Activated gamma-delta T cell (primary cell): ENCODE data around the gene KSR1.
"Not testable (repeated sequence)": the region's sequence is repeated elsewhere in the genome, so short reads cannot be mapped to it uniquely, and the experiment has no call there.

Experiments
- DNase-seq: peaks from one replicate; lab custom pipeline; 2025; lab: John Stamatoyannopoulos, UW

KSR1 gene

GRCh38 chr17:27609611-27610303, 153.5 kb downstream of the KSR1 start:
- DNase-seq, result no peak

GRCh38 chr17:27610304-27610677, 154.0 kb downstream of the KSR1 start:
- DNase-seq, result no peak

- no peak for DNase-seq
Observed at GRCh38 chr17:27612160-27612770, 156.0 kb downstream of the KSR1 start.

- no peak for DNase-seq
Observed at GRCh38 chr17:27613433-27613832, 157.2 kb downstream of the KSR1 start.

DNA sequence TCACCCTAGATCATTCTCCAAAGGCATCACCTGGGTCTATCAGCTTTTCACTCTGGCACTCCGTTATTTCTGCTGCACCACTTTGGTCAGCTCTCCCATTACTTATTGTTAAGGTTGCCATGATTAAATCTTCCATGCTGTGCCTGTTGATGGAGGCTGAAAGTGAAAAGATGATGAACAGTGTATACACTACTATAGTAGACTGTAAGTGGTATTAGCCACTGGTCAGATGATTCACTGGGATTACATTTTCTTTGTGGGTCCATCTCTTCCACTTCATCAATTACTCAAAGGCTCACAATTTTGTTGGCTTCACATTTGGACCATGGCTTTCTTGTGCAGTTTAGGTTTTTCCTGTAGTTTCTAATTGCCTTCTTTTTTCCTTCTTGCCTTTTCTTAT, 158.9 kb downstream of the KSR1 start:
- no peak for DNase-seq

DNA sequence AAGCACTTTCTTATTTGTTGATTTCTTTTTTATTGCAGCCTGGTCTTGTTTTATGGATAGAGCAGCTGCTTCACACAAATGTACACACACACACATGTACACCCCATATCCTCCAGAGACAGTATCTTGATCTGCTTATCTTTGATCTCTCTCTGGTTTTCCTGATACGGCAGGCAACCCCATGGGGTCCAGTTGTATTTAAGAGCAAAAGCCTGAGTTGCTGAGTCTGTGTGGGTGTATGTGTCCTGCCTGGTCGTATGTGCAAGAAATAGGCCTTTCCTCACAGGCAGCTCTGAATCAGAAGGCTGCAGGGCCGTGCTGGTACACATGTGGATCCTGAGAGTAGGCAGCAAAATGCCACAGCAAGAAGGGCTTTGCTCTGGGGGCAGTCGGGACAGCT, 160.2 kb downstream of the KSR1 start:
- no peak for DNase-seq

- DNase-seq, result no peak
Observed at GRCh38 chr17:27618417-27618816, 162.2 kb downstream of the KSR1 start.

GRCh38 chr17:27620721-27621120, 164.5 kb downstream of the KSR1 start:
- no peak for DNase-seq

DNA sequence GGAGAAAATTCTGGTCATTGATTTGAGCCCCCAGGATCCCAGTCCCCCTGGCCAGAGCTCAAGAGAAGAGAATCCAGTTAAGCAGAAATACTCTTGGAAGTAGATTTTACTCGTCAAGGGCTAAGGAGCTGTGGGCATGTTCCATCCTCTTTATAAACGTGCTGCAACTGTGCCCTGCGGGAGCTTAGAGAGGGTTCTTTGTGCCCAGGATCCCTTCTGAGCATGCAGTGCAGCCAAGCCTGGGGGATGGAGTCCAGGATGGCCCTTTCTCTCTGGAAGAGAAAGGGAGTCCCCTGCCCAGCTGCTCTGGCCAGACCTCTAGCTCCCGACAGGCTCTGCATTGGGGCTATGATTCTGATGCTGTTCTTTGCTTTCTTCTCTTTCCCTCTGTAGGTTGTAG, 165.3 kb downstream of the KSR1 start:
- DNase-seq, result no peak

DNA sequence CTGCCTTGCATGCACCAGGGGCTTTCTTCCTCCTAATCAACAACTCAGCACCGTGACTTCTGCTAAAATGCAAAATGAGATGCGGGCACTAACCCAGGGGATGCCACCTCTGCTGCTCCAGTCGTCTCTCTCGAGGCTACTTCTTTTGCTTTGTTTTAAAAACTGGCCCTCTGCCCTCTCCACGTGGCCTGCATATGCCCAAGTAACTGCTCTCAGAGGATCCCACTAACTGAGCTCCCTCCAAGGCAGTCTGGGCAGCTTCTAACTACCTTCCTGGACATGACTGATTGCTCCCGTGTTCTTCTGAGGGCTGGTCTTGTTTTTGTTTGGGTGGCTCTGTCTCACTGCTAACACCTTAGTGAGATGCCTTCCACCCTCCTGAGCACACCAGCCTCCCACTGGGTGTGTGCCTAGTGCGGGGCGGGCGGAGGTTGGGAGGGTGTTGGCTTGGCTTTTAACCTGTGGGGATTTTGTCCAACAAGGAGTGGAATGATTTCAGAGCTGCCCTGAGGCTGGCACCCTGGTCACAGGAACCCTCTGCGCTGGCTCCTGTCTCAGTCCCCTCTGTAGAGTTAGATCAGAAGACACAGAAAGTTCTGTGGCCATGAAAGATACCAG, 165.8 kb downstream of the KSR1 start:
- DNase-seq, result no peak

GRCh38 chr17:27622986-27623385, 166.7 kb downstream of the KSR1 start:
- no peak for DNase-seq

DNA sequence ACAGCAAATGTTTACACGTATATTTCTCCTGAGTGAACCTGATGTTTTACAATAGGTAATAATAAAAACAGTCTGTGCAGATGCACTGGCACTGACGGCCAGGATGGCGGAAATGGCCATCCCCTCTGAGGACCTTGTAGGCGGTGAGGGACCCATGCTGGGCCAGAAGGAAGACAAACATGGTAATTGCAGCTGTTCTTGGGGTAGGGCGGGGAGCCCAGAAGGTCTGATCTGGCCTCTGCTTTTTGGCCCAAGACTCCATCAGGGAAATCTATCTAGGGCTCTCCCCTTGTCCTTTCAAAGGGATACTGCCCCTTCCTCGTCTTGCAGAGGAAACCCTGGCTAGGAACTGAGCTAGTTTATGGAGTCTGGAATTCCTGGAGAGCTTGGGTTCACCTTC, 167.4 kb downstream of the KSR1 start:
- DNase-seq, result no peak

DNA sequence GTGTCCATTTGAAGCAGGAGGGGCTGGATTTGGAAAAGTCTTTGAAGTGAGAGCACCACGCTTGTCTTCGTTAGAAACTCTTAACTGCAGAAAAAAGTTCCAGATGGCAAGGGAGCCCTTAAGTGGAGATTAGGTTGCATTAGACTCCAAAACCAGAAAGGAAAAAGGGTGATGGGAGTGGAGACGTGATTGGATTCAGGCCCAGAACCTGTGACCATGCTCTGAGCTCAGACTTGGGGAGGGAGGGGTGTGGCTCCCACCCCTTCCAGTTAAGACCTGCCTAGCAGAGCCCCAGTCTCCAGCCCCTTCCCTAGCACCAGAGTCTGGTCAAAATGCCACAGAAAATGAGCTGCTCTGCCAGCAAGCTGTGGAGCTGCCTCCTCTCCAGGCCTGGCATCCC, 168.3 kb downstream of the KSR1 start:
- no peak for DNase-seq

DNA sequence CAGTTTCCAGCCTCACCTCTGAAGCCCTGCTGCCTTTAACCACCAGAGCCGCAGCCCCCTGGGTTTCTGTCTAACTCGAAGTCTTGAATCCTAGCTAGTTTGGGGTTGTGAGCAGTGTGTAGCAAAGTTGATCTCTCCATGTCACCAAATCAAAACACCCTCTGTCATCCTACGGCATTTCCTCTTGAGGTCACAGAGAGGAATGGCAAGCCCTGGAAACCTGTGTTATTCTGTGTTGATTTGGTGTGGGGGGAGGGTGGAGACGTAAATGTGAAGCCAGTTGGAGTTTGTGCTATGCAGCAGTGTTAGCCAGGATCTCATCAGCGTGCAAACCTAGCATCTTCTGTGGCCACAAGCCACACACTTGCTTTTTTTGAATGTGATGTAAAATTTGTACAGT, 169.6 kb downstream of the KSR1 start:
- no peak for DNase-seq

DNA sequence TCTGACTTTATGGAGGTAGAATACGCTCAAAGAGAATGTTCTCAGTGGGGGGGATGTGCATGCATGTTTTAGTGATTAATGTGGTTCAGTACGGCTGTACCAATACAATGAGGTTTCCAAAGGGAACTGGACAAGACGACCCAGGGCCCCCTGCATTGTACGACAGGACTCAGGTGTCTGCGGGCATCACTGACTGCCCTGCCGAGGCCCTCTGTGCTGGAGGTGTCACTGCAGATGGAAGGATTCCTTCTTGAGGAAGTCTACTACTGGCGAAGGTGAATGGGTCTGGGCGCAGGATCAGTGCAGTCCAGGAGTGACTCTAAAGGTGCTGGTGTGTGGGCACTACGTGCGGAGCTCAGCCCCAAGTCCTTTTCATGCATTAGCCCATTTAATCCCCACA, 171.3 kb downstream of the KSR1 start:
- DNase-seq, result no peak

- DNase-seq, result no peak
Observed at GRCh38 chr17:27628376-27628775, 172.1 kb downstream of the KSR1 start.

DNA sequence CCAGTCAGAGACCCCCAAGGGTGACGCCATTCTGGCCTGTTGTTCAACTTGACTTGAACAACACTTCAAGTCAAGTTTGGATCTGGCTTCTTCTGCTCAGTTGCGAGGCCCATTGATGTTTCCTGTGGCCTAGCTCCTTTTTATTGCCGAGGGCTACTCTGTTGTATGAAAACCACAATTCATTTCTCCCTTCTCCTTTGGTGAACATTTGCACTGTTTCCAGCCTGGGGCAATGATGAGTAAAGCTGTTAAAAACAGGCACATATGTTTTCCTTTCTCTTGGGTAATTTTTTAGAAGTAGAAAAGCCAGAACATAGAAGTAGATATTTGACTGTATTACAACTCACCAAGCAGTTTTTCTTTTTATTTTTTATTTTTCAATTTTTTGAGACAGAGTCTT, 173.0 kb downstream of the KSR1 start:
- DNase-seq, result not testable (repeated sequence)

- DNase-seq, result no peak
Observed at GRCh38 chr17:27630607-27631410, 174.6 kb downstream of the KSR1 start, which contains the start of gene LGALS9. TSS of gene LGALS9 (plus strand) at chr17:27631188. CDS start at chr17:27631266, 78 bp downstream.

- DNase-seq, result no peak
Observed at GRCh38 chr17:27631411-27631760, 175.1 kb downstream of the KSR1 start.

GRCh38 chr17:27631897-27632725, 175.9 kb downstream of the KSR1 start:
- no peak for DNase-seq

DNA sequence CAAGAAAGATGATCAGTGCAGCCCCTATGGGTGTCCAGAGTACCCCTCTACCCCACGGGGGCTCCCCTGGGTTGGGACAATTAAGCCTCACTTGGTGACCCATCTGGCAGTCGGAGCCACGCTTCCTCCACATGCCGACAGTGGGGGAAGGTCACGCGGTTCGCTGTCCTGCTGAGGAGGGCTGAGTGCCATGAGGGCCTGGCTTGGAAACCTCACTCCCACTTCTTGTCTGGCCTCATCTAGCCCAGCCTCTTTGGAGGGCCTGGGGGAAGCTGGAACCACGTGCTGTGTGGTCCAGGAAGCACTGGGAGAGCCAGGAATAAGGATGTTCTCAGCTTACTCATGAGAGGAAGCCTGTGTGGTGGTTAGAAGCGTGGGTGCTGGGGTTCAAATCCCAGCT, 176.5 kb downstream of the KSR1 start:
- DNase-seq, result not testable (repeated sequence)
